Pancreas (tissue), 10 donors: ENCODE measurements around the gene RASIP1. TPM values are rescaled to one million over a fixed set of nuclear protein-coding genes. Genes with fewer than 3 reads are reported as not detected.

Experiments used
- ATAC-seq, 4 donors: fragments of 200-7000 bp; cut with Tn5 transposase; one replicate each; pipeline versions ENCODE4 v1.8.0 to v1.9.1; 2020; ENCODE audit warnings: mild to moderate bottlenecking in 4 of 4, moderate library complexity in 4 of 4
- DNase-seq, 6 donors: peaks; one replicate each; pipeline ENCODE4 v3.0.0-alpha.2; 2020
- FAIRE-seq: peaks from 2 replicates; lab custom pipeline; 2012; peaks lifted over from hg19 to GRCh38; lab: Jason Lieb, UNC
- H3K27ac ChIP-seq, 4 donors: fragments of 200-600 bp; sonication (generic); 1 replicate in 3 of 4; 2 replicates in 1 of 4; pipeline versions ENCODE4 v1.5.0 to v1.8.0; 2020
- H3K27me3 ChIP-seq, 4 donors: fragments of 200-600 bp; one replicate each; pipeline ENCODE4 v1.8.0; 2021
- H3K36me3 ChIP-seq, 3 donors: fragments of 200-600 bp; sonication (generic) in 1 of 3; one replicate each; pipeline versions ENCODE4 v1.5.0 to v1.8.0; 2020 to 2021
- H3K4me1 ChIP-seq, 3 donors: fragments of 200-600 bp; one replicate each; pipeline ENCODE4 v1.8.0; 2021
- H3K4me3 ChIP-seq, 4 donors: fragments of 200-600 bp; sonication (generic) in 2 of 4; one replicate each; pipeline versions ENCODE4 v1.5.0 to v1.8.0; 2020 to 2021
- H3K9me3 ChIP-seq, 4 donors: fragments of 200-600 bp; one replicate each; pipeline ENCODE4 v1.8.0; 2021
- WGBS, 2 donors: extraction: QIAGEN DNeasy Blood & Tissue Kit; methylation state at CpG; one replicate each; pipeline ENCODE4 v1.1.7; 2013; 5-methylcytosine and 5-hydroxymethylcytosine counted together
- intact Hi-C, 3 donors: fragments of 100-400 bp; cut with DNase I; formaldehyde crosslinking; loops; one replicate each; pipeline versions ENCODE4 v1.11.1 to v1.14.2; 2022
- polyA plus RNA-seq, 2 donors: library from polyadenylated mRNA; stranded (reverse); fragments of 200-250 nt; gene quantifications; one replicate each; pipeline ENCODE4 v1.2.3, GENCODE V29; 2013
- total RNA-seq, 6 donors: library from RNA; stranded (reverse); fragmentation: NEBNext Ultra II Directional in 4 of 6; extraction: Animal tissue kit (Norgen Biotek cat#: 25700) in 4 of 6; gene quantifications; one replicate each; pipeline versions ENCODE4 v1.2.1 to v1.2.4, GENCODE V29; 2021 to 2023
- TF ChIP-seq, protein P1 (sequence below), 4 donors: fragments of 200-600 bp; sonication (generic) in 3 of 4; IDR thresholded peaks; one replicate each; pipeline versions ENCODE4 v1.5.0 to v1.8.0; 2021; ENCODE audit warnings: antibody characterized with exemption in 4 of 4
- donor health status: healthy with polysubstance abuse.
- donor health status: DM: no; HTN: no; CAD: no; lungs with moderate emphysema.
- donor health status: DM: no; HTN: no; CAD: no.
- donor health status: control.
- donor health status: control.
- donor health status: Bipolar disorder and iron deficiency.
- donor health status: DM: yes; HTN: yes; CAD: no.
- donor health status: DM: no; HTN: no; CAD: no.
- donor health status: DM: no; HTN: no; CAD: no.
- donor health status: DM: yes; HTN: yes; CAD: no.

RASIP1 gene
- total and polyA plus RNA-seq, 8 donors, result 5.3 to 40.9 (median 7.7) TPM

DNA sequence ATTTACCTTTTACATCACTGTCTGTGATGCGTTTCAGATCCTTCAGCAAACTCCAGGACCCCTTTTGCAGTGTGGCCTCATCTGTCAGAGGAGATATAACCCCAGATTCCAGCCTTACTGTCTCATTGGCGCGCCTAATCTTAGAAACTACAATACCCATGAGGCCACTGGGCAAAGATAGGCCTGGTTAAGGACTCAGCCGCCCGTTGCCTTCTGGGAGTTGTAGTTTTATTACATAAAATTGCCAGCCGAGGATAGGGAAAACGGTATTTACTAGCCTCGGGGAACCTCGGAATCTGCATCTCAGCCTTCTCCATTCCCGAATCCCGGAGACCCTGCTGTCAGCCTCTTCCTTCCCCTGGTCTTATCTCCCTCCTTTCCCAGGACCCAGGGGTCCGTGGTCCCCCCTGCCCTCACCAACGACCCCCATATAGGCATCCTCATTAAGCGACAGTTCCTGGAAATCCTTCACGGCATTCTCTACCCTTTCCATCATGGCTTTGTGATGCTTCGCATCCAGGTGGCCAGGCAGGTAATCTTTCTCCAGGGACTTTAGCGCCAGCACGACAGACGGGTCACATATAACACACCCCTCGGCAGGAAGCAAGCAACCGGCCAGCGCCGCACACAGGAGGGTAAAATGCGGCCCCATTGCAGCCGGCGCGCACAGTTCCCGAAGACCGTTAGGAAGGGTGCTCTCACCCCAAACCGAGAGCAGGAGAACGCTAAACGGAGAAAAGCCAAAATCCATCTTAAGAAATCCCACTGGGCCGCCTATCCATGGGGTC lies 5.0 kb upstream of the RASIP1 start:
- H3K27me3 ChIP-seq, result no peaks in the 10 kb centered on the region
- peak in 4 of 6 donors; percentile 65 to 69 (median 65) for DNase-seq
- no peak overlapping the region for H3K4me3 ChIP-seq
- H3K9me3 ChIP-seq, result no peaks in the 10 kb centered on the region
- intact Hi-C loops, result no loop called here
- H3K4me1 ChIP-seq, result peaks cover 0 to 7% (median 5%) of the 10 kb centered on the region in 3 donors
- H3K36me3 ChIP-seq, result peaks cover 0 to 5% (median 0%) of the 10 kb centered on the region in 3 donors
- TF ChIP-seq, protein P1, sequence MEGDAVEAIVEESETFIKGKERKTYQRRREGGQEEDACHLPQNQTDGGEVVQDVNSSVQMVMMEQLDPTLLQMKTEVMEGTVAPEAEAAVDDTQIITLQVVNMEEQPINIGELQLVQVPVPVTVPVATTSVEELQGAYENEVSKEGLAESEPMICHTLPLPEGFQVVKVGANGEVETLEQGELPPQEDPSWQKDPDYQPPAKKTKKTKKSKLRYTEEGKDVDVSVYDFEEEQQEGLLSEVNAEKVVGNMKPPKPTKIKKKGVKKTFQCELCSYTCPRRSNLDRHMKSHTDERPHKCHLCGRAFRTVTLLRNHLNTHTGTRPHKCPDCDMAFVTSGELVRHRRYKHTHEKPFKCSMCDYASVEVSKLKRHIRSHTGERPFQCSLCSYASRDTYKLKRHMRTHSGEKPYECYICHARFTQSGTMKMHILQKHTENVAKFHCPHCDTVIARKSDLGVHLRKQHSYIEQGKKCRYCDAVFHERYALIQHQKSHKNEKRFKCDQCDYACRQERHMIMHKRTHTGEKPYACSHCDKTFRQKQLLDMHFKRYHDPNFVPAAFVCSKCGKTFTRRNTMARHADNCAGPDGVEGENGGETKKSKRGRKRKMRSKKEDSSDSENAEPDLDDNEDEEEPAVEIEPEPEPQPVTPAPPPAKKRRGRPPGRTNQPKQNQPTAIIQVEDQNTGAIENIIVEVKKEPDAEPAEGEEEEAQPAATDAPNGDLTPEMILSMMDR (IDR thresholded peaks at IDR 0.05), result no peak
- peak; percentile 39 to 62 (median 49) for ATAC-seq
- 46 to 55% methylated on average over 33 of the region's 33 CpGs for WGBS, 2 donors
- FAIRE-seq, result no peak
- H3K27ac ChIP-seq, result no peak overlapping the region

DNA sequence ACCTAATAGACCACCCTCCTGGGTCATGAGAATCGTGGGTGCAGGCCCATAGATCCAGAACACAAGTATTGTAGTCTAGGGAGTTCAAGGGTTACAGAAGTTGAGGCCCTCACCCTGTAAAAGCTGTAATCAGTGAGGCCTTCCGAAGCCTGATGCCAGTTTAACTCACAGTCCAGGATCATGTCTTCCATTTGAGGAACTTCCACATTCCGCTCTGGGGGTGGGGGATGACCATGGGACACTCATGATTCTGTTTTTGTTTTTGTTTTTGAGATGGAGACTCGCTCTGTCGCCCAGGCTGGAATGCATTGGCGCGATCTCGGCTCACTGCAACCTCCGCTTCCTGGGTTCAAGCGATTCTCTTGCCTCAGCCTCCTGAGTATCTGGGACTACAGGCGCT lies 1.7 kb upstream of the RASIP1 start:
- 85 to 90% methylated on average over 11 of the region's 11 CpGs for WGBS, 2 donors
- H3K9me3 ChIP-seq, result no peaks in the 10 kb centered on the region
- H3K27ac ChIP-seq, result peak overlapping the region in 1 of 4 donors; percentile 92
- intact Hi-C loops, result no loop called here
- FAIRE-seq (no peak), DNase-seq (no peak), ATAC-seq (no peak)
- H3K4me1 ChIP-seq, result peaks cover 0 to 10% (median 9%) of the 10 kb centered on the region in 3 donors
- no peaks in the 10 kb centered on the region for H3K27me3 ChIP-seq
- no peaks in the 10 kb centered on the region for H3K36me3 ChIP-seq
- TF ChIP-seq, protein P1 (IDR thresholded peaks at IDR 0.05), result no peak
- no peak overlapping the region for H3K4me3 ChIP-seq

DNA sequence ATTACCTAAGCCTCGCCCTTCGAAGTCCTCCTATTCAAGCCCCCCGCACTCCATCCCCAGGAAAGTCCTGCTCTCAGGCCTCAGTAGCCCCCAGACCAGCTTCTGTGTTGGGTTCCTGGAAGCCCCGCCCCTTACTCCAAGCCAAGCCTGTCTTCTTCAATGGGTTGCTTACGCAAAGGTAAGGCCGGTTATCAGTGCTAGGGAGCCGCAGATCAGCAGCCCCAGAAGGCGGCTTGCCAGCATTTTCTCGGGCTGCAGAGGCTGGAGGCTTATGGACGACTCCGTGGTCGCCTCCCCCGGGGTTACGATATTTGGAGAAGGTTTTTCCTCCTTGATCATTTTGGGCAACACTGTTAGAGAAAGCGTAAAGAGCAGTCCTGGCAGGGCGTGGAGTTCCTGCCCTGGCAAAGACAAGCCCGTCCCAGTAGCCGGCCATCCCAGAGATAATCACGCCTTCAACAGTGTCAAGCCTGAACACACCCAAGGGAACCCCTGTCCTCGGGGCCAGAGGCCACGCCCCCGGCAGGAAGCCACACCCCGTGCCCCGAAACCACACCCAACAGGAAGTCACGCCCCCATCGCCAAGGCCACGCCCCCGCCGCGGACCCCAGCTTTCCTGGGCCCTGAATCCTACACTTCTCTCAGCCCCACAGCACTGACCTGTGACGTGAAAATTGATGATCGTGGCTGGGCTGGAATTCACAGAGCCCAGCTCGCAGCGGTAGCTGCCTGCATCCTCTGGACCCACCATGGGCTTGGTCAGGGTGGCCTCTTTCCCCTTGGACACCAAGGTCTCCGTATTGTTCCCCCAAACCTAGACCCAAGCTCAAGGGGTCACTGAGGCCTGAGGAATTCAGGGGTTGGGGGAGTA lies 954 bp upstream of the RASIP1 start:
- Histone ChIP-seq H3K4me3 (peak overlapping the region in 2 of 4 donors; percentile 60 to 80), H3K27ac (peak overlapping the region; percentile 52 to 92 (median 86)), H3K36me3 (no peaks in the 10 kb centered on the region), H3K4me1 (peaks cover 0 to 10% (median 7%) of the 10 kb centered on the region in 3 donors), H3K9me3 (no peaks in the 10 kb centered on the region), H3K27me3 (no peaks in the 10 kb centered on the region)
- FAIRE-seq (no peak), ATAC-seq (peak in 3 of 4 donors; percentile 2 to 24 (median 12)), DNase-seq (peak; percentile 71 to 88 (median 78))
- TF ChIP-seq, protein P1 (IDR thresholded peaks at IDR 0.05), result no peak
- intact Hi-C loops, result no loop called here
- 28 to 30% methylated on average over 35 of the region's 35 CpGs for WGBS, 2 donors

DNA sequence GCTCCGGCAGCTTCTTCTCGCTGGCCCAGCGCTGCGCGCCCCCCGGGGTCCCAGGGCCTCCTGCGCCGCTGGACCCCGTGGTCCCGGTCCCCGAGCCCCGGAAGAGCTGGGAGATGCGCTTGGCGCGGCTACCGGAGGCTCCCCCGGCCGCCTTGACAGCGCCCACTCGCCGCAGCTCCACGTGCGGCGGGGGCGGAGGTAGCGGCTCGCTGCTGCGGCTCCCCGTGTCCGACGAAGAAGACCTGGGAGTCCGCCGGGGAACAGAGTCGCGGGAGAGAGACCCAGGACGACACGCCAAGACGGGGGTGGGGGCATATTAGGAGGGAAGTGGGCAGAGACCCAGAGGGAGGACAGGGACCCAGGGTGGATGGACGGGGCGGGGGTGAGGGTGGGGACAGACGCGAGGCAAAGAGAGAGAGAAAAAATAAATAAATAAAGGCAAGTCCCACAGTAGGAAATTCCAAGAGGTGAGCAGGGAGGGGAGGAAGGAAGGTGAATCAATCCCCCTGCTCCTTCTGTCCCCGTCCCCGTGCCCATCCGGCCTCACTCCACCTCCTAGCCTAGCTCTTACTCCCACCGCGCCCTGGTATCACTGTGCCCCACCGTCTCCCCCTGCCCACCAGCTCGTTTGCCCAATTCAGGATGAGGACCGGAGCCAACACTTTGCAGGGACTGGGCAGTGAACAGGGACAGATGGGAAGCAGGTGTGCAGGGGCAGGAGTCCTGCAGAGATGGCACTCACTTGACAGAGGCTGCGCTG lies 826 bp downstream of the RASIP1 start:
- H3K4me1 ChIP-seq, result peaks cover 0 to 10% (median 7%) of the 10 kb centered on the region in 3 donors
- intact Hi-C loops, result no loop called here
- 9% methylated on average over 43 to 51 of the region's 51 CpGs for WGBS, 2 donors
- DNase-seq, result peak; percentile 64 to 84 (median 72)
- H3K4me3 ChIP-seq, result peak overlapping the region; percentile 35 to 80 (median 60)
- no peak for FAIRE-seq
- H3K36me3 ChIP-seq, result no peaks in the 10 kb centered on the region
- TF ChIP-seq, protein P1 (IDR thresholded peaks at IDR 0.05), result no peak
- H3K9me3 ChIP-seq, result no peaks in the 10 kb centered on the region
- no peaks in the 10 kb centered on the region for H3K27me3 ChIP-seq
- H3K27ac ChIP-seq, result peak overlapping the region; percentile 81 to 92 (median 90)
- peak; percentile 3 to 10 (median 8) for ATAC-seq
